Prostate gland (tissue), 2 donors: ENCODE measurements around the gene PCSK6.

ENCODE experiments used
- CTCF ChIP-seq, 4 experiments: fragments of 200-600 bp in 2 of 4; fragments of 450-650 bp in 2 of 4; sonication (generic) in 2 of 4; IDR thresholded peaks; 1 replicate in 3 of 4; 2 replicates in 1 of 4; pipeline ENCODE4 v1.5.1; 2016 to 2019; ENCODE audit warnings: antibody characterized with exemption in 4 of 4, mild to moderate bottlenecking in 2 of 4, moderate library complexity in 2 of 4
- POLR2A ChIP-seq: fragments of 450-650 bp; IDR thresholded peaks from one replicate; pipeline ENCODE4 v1.6.1; 2016; ENCODE audit warnings: antibody characterized with exemption, mild to moderate bottlenecking

GRCh38 chr15:101447561-101448071 lies 41.9 kb downstream of the PCSK6 start:
- TF ChIP-seq CTCF (IDR thresholded peaks at IDR 0.05) (no peak), POLR2A (no peak)
